CD4-positive, CD25-positive, alpha-beta regulatory T cell (primary cell): Measurements from ENCODE around the gene SYNJ1. TPM values are rescaled to one million over a fixed set of nuclear protein-coding genes. Genes with fewer than 3 reads are reported as not detected.

ENCODE experiments used
- ATAC-seq, 2 donors: fragments of 150-1000 bp; cut with Tn5 transposase; one replicate each; pipeline ENCODE4 v1.10.0; 2021; ENCODE audit warnings: low read depth in 2 of 2, moderate number of reproducible peaks in 2 of 2, moderate library complexity in 1 of 2
- DNase-seq, 3 donors: peaks; one replicate each; pipeline versions ENCODE4 v3.0.0 to v3.0.0-alpha.2; 2012 to 2022; ENCODE audit warnings: mixed read lengths in 1 of 3
- H3K27ac ChIP-seq: one replicate; pipeline ENCODE4 v1.7.0; 2013; ENCODE audit warnings: mild to moderate bottlenecking, low read length; ENCODE audit not compliant: insufficient read depth, poor library complexity, severe bottlenecking
- H3K27me3 ChIP-seq: one replicate; pipeline ENCODE4 v1.7.0; 2013; ENCODE audit warnings: low read length; ENCODE audit not compliant: control insufficient read depth, insufficient read depth
- H3K36me3 ChIP-seq: one replicate; pipeline ENCODE4 v1.7.0; 2013; ENCODE audit warnings: mild to moderate bottlenecking, low read length, moderate library complexity; ENCODE audit not compliant: control insufficient read depth, insufficient read depth
- H3K4me1 ChIP-seq: 2 replicates; pipeline ENCODE4 v1.7.0; 2013; ENCODE audit warnings: mild to moderate bottlenecking, low read length; ENCODE audit not compliant: insufficient read depth, control insufficient read depth, poor library complexity, severe bottlenecking
- H3K4me3 ChIP-seq: one replicate; pipeline ENCODE4 v1.7.0; 2013; ENCODE audit warnings: low read depth, mild to moderate bottlenecking, low read length, moderate library complexity
- H3K9me3 ChIP-seq, 2 experiments: 1 replicate in 1 of 2; 2 replicates in 1 of 2; pipeline ENCODE4 v1.7.0; 2013; ENCODE audit warnings: low read length in 2 of 2, mild to moderate bottlenecking in 1 of 2, moderate library complexity in 1 of 2; ENCODE audit not compliant: control insufficient read depth in 2 of 2
- H3K27ac Mint-ChIP-seq, 3 donors: one replicate each; pipeline ENCODE4 v1.8.0; 2020 to 2022; ENCODE audit warnings: mild to moderate bottlenecking in 3 of 3, mixed read lengths in 3 of 3, moderate library complexity in 2 of 3
- H3K27me3 Mint-ChIP-seq: one replicate; pipeline ENCODE4 v1.8.0; 2022; ENCODE audit warnings: mild to moderate bottlenecking, mixed read lengths
- H3K36me3 Mint-ChIP-seq: one replicate; pipeline ENCODE4 v1.8.0; 2020; ENCODE audit warnings: mixed read lengths
- H3K4me1 Mint-ChIP-seq, 4 donors: one replicate each; pipeline ENCODE4 v1.8.0; 2020 to 2022; ENCODE audit warnings: mixed read lengths in 4 of 4, mild to moderate bottlenecking in 1 of 4
- H3K4me3 Mint-ChIP-seq, 4 donors: one replicate each; pipeline ENCODE4 v1.8.0; 2020 to 2022; ENCODE audit warnings: mild to moderate bottlenecking in 4 of 4, mixed read lengths in 4 of 4, moderate library complexity in 3 of 4
- H3K9me3 Mint-ChIP-seq, 7 donors: one replicate each; pipeline ENCODE4 v1.8.0; 2020 to 2022; ENCODE audit warnings: mixed read lengths in 7 of 7, mild to moderate bottlenecking in 3 of 7, moderate library complexity in 2 of 7
- polyA plus RNA-seq, 4 donors: library from polyadenylated mRNA; unstranded; fragments of 300-500 nt; fragmentation: Illumina TruSeq; gene quantifications; one replicate each; pipeline ENCODE4 v1.2.3, GENCODE V29; 2021
- total RNA-seq: library from RNA; stranded (reverse); gene quantifications from one replicate; pipeline ENCODE4 v1.2.3, GENCODE V29; 2022

SYNJ1 gene
- total and polyA plus RNA-seq, 5 donors from 2014 or later = 4.4 to 25.6 (median 6.4) TPM

DNA sequence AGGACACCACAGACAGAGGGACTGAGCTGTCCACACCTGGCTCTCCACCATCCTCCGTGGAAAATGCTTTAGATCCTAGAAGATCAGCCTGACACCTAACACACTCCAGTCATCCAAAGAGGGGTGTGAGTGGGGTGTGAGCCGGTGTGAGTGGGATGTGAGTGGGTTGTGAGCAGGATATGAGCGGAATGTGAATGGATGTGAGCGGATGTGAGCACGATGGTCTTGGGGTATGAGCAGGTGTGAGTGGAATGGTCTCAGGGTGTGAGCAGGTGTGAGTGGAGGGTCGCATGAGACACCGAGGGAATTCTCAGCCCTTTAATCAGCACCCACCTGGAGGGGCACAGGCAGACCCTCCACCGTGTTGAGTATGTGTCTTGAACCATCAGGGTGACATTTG, 143.3 kb downstream of the SYNJ1 start:
- DNase-seq (no peak), ATAC-seq (no peak)
- no peaks in the 10 kb centered on the region for H3K4me1 ChIP-seq
- peak overlapping the region in 1 of 3 donors; percentile 28 for H3K27ac Mint-ChIP-seq
- no peak overlapping the region for H3K27ac ChIP-seq
- H3K9me3 Mint-ChIP-seq = no peaks in the 10 kb centered on the region
- H3K36me3 Mint-ChIP-seq = no peaks in the 10 kb centered on the region
- no peaks in the 10 kb centered on the region for H3K9me3 ChIP-seq
- no peak overlapping the region for H3K4me3 Mint-ChIP-seq
- no peak overlapping the region for H3K4me3 ChIP-seq
- H3K4me1 Mint-ChIP-seq = peaks cover 0 to 5% (median 0%) of the 10 kb centered on the region in 4 donors
- peaks cover 5% of the 10 kb centered on the region for H3K27me3 Mint-ChIP-seq
- H3K27me3 ChIP-seq = no peaks in the 10 kb centered on the region
- no peaks in the 10 kb centered on the region for H3K36me3 ChIP-seq

DNA sequence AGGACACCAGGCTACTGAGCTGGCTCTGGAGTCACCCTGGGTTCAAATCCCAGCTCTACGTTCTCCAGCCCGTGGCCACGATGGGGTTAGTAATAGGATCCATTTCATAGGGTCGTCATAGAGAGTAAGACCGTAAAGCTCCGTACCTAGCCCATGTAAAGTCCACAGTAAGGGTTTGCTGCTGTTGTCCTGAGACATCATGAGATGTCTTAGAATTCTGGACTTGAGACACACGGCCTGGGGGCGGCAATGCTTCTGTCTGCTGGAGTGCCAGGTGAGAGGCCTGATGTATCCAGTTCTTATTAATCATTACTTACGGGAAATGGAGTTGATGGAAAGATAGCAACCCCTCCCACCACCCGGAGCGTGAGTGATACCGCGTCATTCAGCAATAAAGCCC, 146.1 kb downstream of the SYNJ1 start:
- Histone ChIP-seq H3K36me3 (no peaks in the 10 kb centered on the region), H3K9me3 (no peaks in the 10 kb centered on the region), H3K27ac (no peak overlapping the region), H3K27me3 (no peaks in the 10 kb centered on the region), H3K4me3 (no peak overlapping the region), H3K4me1 (no peaks in the 10 kb centered on the region)
- peaks cover 10% of the 10 kb centered on the region for H3K27me3 Mint-ChIP-seq
- H3K36me3 Mint-ChIP-seq = peaks cover 7% of the 10 kb centered on the region
- H3K27ac Mint-ChIP-seq = no peak overlapping the region
- no peak overlapping the region for H3K4me3 Mint-ChIP-seq
- ATAC-seq = no peak
- no peak for DNase-seq
- no peaks in the 10 kb centered on the region for H3K9me3 Mint-ChIP-seq
- peaks cover 0 to 5% (median 0%) of the 10 kb centered on the region in 4 donors for H3K4me1 Mint-ChIP-seq

DNA sequence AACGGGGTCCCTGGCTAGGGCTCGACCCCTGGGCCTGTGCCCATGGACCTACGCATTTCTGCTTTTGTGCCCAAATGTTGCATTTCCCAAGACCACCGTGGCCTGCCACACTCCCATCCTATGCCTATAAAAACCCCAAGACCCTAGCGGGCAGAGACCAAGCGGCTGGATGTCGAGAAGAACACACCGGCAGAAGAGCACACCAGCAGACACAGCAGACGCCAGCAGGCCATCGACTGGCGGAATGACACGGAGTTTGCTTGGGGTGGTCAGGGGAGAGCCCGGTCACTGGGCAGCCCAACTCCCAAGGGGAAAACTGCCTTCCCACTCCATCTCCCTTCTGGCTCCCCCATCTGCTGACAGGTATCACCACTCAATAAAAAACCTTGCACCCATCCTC, 146.9 kb downstream of the SYNJ1 start:
- H3K27ac ChIP-seq = no peak overlapping the region
- H3K27ac Mint-ChIP-seq = no peak overlapping the region
- no peaks in the 10 kb centered on the region for H3K27me3 ChIP-seq
- peaks cover 10% of the 10 kb centered on the region for H3K27me3 Mint-ChIP-seq
- H3K36me3 ChIP-seq = no peaks in the 10 kb centered on the region
- H3K4me3 ChIP-seq = no peak overlapping the region
- peak overlapping the region in 1 of 4 donors; percentile 13 for H3K4me3 Mint-ChIP-seq
- H3K4me1 Mint-ChIP-seq = peaks cover 0 to 5% (median 0%) of the 10 kb centered on the region in 4 donors
- DNase-seq (no peak), ATAC-seq (no peak)
- no peaks in the 10 kb centered on the region for H3K9me3 ChIP-seq
- H3K9me3 Mint-ChIP-seq = no peaks in the 10 kb centered on the region
- peaks cover 7% of the 10 kb centered on the region for H3K36me3 Mint-ChIP-seq
- no peaks in the 10 kb centered on the region for H3K4me1 ChIP-seq

Other genes with a start within 250 kb of the SYNJ1 start
- 0.37 TPM for gene TCP10L, start 142.5 kb downstream of the SYNJ1 start, total RNA-seq
- 1 to 10 TPM in 1 of 4 donors, under 1 TPM in 3; 0.27 to 1.1 (median 0.46) TPM for gene TCP10L, start 142.5 kb downstream of the SYNJ1 start, polyA plus RNA-seq
- 21.8 TPM for gene CFAP298, start 115.6 kb downstream of the SYNJ1 start, total RNA-seq
- 10 to 100 TPM; 49.1 to 62.1 (median 57.4) TPM for gene CFAP298, start 115.6 kb downstream of the SYNJ1 start, polyA plus RNA-seq
- gene PAXBP1, start 43.7 kb upstream of the SYNJ1 start, total RNA-seq = 59.7 TPM
- 10 to 100 TPM in 2 of 4 donors, 1 to 10 TPM in 2; 6.1 to 11.2 (median 9.2) TPM for gene PAXBP1, start 43.7 kb upstream of the SYNJ1 start, polyA plus RNA-seq